HG03135 (cell line): ENCODE data around the gene ZNF276.
"Not testable (repeated sequence)": the region's sequence is repeated elsewhere in the genome, so short reads cannot be mapped to it uniquely, and the experiment has no call there.

Source experiments
- ATAC-seq: cut with Tn5 transposase; IDR thresholded peaks from one replicate; pipeline ENCODE4 v1.9.1; 2021; ENCODE audit warnings: mild to moderate bottlenecking, moderate library complexity; ENCODE audit not compliant: unreplicated experiment

Gene ZNF276

GRCh38 chr16:89720813-89721545 lies at the start of gene ZNF276, which contains the start of gene VPS9D1:
TSS of gene ZNF276 (plus strand) at chr16:89721537. CDS start at chr16:89721641, 104 bp downstream.
TSS of gene VPS9D1 (minus strand) at chr16:89720898. CDS start at chr16:89720861, 37 bp downstream.
- ATAC-seq, result peak; percentile 42

GRCh38 chr16:89671565-89671964 lies 49.8 kb upstream of the ZNF276 start:
- not testable (repeated sequence) for ATAC-seq

- no peak for ATAC-seq
Measured at GRCh38 chr16:89672177-89672941, 49.0 kb upstream of the ZNF276 start.

- no peak for ATAC-seq
Measured at GRCh38 chr16:89678258-89678657, 43.1 kb upstream of the ZNF276 start.

- ATAC-seq, result no peak
Measured at GRCh38 chr16:89685916-89686315, 35.4 kb upstream of the ZNF276 start.

- ATAC-seq, result peak; percentile 73
Measured at GRCh38 chr16:89686520-89687091, 34.7 kb upstream of the ZNF276 start, which contains the start of gene CDK10. TSS of gene CDK10 (plus strand) at chr16:89686689. CDS start at chr16:89686711, 22 bp downstream.

GRCh38 chr16:89687092-89687940 lies 34.0 kb upstream of the ZNF276 start:
- peak; percentile 41 for ATAC-seq

GRCh38 chr16:89688395-89688794 lies 32.9 kb upstream of the ZNF276 start:
- ATAC-seq, result no peak

GRCh38 chr16:89689142-89689541 lies 32.2 kb upstream of the ZNF276 start:
- no peak for ATAC-seq

- not testable (repeated sequence) for ATAC-seq
Measured at GRCh38 chr16:89689621-89690020, 31.7 kb upstream of the ZNF276 start.

GRCh38 chr16:89690392-89690901 lies 30.9 kb upstream of the ZNF276 start:
- no peak for ATAC-seq

GRCh38 chr16:89691231-89691985 lies 29.9 kb upstream of the ZNF276 start:
- ATAC-seq, result no peak

GRCh38 chr16:89691986-89692569 lies 29.3 kb upstream of the ZNF276 start:
- ATAC-seq, result no peak

- ATAC-seq, result no peak
Measured at GRCh38 chr16:89693289-89693731, 28.0 kb upstream of the ZNF276 start.

- no peak for ATAC-seq
Measured at GRCh38 chr16:89693931-89694783, 27.2 kb upstream of the ZNF276 start.

- ATAC-seq, result not testable (repeated sequence)
Measured at GRCh38 chr16:89694784-89695085, 26.6 kb upstream of the ZNF276 start.

- ATAC-seq, result no peak
Measured at GRCh38 chr16:89695086-89695874, 26.1 kb upstream of the ZNF276 start.
